ENCODE results near the gene SPOCK1. TPM values are rescaled to one million over a fixed set of nuclear protein-coding genes. Genes with fewer than 3 reads are reported as not detected.

Gene SPOCK1
- total RNA-seq, 1 donor, result 54.8 TPM

DNA sequence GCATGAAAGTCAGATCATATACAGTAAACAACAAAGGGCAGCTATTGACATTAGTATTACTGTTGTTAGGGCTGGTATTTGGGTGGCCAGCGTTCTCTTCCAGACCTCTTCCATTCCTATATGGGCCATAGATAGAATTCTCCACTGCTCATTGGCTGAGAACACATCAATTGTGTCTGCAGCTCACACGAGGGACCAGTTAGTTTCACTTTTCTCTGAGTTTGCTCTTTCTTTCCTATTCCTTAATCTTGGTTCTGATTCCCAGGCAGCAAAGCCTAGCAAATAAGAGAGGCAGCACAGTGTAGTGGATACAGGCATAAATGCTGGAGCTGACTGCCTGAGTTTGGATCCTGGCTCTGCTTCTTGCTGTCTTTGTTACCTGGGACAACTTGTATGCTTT lies 476.4 kb downstream of the SPOCK1 start:
- no peak overlapping the region for H3K4me3 ChIP-seq (ENCODE audit: low read depth, low read length)
- TF ChIP-seq, protein P1, sequence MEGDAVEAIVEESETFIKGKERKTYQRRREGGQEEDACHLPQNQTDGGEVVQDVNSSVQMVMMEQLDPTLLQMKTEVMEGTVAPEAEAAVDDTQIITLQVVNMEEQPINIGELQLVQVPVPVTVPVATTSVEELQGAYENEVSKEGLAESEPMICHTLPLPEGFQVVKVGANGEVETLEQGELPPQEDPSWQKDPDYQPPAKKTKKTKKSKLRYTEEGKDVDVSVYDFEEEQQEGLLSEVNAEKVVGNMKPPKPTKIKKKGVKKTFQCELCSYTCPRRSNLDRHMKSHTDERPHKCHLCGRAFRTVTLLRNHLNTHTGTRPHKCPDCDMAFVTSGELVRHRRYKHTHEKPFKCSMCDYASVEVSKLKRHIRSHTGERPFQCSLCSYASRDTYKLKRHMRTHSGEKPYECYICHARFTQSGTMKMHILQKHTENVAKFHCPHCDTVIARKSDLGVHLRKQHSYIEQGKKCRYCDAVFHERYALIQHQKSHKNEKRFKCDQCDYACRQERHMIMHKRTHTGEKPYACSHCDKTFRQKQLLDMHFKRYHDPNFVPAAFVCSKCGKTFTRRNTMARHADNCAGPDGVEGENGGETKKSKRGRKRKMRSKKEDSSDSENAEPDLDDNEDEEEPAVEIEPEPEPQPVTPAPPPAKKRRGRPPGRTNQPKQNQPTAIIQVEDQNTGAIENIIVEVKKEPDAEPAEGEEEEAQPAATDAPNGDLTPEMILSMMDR (IDR thresholded peaks at IDR 0.05; ENCODE audit: insufficient read depth, low read depth, low read length), result no peak
- no peak for DNase-seq (ENCODE audit: low read depth)

DNA sequence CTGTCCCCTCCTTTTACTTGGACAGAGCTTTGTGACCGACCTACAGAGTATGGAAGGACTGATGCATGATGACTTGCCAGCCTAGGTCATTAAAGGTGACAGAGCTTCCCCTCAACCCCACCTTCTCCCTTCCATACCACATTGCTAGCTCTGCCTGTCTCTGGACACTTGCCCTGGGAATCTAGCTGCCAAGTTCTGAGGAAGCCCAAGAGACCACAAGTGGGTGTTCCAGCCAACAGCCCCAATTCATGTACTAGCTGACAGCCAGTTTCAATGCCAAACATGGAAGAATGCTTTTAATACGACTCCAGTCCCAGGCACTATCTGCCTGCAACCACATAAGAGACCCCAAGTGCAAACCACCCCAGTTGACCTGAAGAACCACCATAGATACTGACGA lies 477.1 kb downstream of the SPOCK1 start:
- TF ChIP-seq, protein P1 (IDR thresholded peaks at IDR 0.05; ENCODE audit: insufficient read depth, low read depth, low read length), result no peak
- no peak for DNase-seq (ENCODE audit: low read depth)
- H3K4me3 ChIP-seq (ENCODE audit: low read depth, low read length), result no peak overlapping the region

DNA sequence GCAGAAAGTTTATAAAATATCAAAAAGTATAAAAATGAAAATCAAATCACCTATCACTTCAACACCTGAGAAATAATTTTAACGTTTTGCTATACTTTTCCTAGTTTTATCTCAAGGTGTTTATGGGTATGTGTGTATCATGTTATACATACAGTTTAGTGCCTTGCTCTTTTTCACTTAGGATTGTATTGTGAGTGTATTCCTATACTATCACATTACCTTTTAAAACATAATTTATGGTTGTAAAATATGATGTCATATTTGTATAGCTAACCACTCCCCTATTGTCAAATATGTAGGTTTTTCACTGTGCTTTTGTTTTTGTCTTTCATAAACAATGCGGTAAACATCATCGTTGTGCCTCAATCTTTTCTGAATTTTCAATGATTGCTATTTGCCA lies 479.9 kb downstream of the SPOCK1 start:
- no peak overlapping the region for H3K4me3 ChIP-seq (ENCODE audit: low read depth, low read length)
- DNase-seq (ENCODE audit: low read depth), result no peak
- TF ChIP-seq, protein P1 (IDR thresholded peaks at IDR 0.05; ENCODE audit: insufficient read depth, low read depth, low read length), result no peak

DNA sequence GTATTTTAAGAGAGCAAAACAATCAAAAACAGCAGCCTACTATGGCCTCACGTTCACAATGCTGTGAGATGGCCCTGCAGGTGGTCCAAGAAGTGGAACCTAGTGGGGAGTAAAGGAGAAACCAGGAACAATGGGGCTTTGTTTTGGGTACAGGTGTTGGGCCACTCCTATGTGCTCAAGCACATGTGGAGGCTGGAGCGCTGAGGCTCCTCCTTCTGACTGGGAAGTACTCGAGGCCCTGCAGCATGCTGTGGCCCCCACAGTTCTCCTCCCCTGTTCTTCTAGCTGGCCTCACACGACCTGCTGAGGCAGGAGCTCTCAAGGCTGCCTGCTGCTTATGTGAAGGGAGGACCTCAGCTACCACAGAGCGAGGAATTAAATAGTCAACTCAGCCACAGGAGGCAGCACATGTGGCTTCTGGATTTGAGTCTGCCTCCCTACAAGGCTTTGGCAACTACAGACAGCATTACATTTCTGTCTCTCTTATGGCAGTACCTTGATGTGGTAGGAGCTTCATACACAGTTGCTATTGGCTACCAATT lies 482.3 kb downstream of the SPOCK1 start:
- DNase-seq (ENCODE audit: low read depth), result no peak
- TF ChIP-seq, protein P1 (IDR thresholded peaks at IDR 0.05; ENCODE audit: insufficient read depth, low read depth, low read length), result no peak
- H3K4me3 ChIP-seq (ENCODE audit: low read depth, low read length), result no peak overlapping the region

DNA sequence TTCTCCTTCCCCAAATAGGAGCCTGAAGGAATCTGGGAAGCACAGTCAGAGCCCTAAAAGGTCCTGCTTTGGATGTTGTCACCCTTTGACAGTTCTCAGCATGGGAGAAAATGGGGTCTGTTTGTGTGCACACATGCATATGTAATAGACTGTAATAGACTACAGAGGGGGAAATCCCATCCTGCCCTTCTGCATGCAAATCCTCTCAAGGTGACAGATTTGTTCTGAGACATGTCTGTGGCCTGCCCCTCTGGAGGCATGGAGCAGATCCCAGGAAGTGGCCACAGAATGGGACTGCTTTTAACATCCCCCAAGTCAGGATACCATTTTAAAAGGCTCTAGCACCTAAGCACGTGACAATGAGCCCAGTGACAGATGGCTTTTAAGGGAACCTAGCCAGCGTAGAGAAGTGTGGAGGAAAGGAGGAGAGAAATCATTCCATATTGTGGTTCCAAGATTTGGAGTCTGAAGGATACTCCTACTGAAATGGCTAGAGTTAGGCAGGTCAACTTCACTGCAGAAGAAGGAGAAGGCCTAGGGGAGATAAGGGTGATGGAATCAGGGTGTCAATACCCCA lies 483.5 kb downstream of the SPOCK1 start:
- TF ChIP-seq, protein P1 (IDR thresholded peaks at IDR 0.05; ENCODE audit: insufficient read depth, low read depth, low read length), result no peak
- no peak for DNase-seq (ENCODE audit: low read depth)
- H3K4me3 ChIP-seq (ENCODE audit: low read depth, low read length), result no peak overlapping the region

DNA sequence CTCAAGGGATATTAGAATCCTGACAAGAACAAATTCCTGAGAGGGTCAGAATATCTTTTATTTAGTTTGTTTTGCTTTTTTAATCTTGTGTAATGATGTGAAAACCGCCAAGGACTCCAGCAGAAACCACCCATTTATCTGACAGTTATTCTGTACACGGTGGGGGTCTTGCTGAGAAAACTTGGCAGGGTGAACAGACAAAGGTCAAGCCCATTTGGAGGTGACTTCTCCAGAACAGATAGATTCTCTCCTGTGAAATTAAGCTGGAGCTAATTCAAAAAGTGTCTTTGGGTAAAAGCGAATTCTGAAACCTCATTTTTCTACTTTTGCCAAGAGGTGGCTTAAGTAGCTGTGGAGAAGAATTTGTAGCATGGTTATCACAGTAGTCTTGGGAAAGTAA lies 484.4 kb downstream of the SPOCK1 start:
- TF ChIP-seq, protein P1 (IDR thresholded peaks at IDR 0.05; ENCODE audit: insufficient read depth, low read depth, low read length), result no peak
- no peak overlapping the region for H3K4me3 ChIP-seq (ENCODE audit: low read depth, low read length)
- DNase-seq (ENCODE audit: low read depth), result no peak

DNA sequence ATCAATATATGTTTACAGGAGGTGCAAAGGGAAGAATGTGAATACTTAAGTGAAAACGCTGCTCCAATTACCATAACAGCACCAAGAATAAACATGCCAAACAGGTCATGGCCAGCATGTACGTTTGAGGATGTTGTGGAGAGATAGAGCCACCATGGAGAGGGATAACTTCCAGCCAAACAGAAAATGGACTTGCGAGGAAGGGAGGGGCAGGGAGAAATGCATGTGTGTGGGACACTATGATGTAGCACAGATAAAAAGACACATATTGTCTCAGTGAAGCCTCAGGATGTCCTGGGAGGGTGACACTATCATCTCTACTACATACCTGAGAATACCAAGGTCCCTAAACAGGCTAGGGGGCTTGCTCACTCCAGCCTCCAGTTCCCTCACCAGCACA lies 488.9 kb downstream of the SPOCK1 start:
- no peak for DNase-seq (ENCODE audit: low read depth)
- no peak overlapping the region for H3K4me3 ChIP-seq (ENCODE audit: low read depth, low read length)
- TF ChIP-seq, protein P1 (IDR thresholded peaks at IDR 0.05; ENCODE audit: insufficient read depth, low read depth, low read length), result no peak

Measured in fibroblast of villous mesenchyme (primary cell).